ENCODE results near the gene GPT2.

The GPT2 gene

GRCh38 chr16:46899443-46900143 is 15.4 kb downstream of the GPT2 start:
- no peak for DNase-seq

- no peak for DNase-seq
Observed at GRCh38 chr16:46900455-46901235, 16.5 kb downstream of the GPT2 start.

GRCh38 chr16:46901709-46902108 is 17.5 kb downstream of the GPT2 start:
- DNase-seq: no peak

- no peak for DNase-seq
Observed at GRCh38 chr16:46903255-46903905, 19.2 kb downstream of the GPT2 start.

- DNase-seq: no peak
Observed at GRCh38 chr16:46904471-46904870, 20.3 kb downstream of the GPT2 start.

GRCh38 chr16:46906360-46907060 is 22.3 kb downstream of the GPT2 start:
- DNase-seq: no peak

- no peak for DNase-seq
Observed at GRCh38 chr16:46907061-46907774, 23.1 kb downstream of the GPT2 start.

- DNase-seq: peak; percentile 64
Observed at GRCh38 chr16:46908540-46909372, 24.6 kb downstream of the GPT2 start.

- no peak for DNase-seq
Observed at GRCh38 chr16:46911038-46911437, 26.9 kb downstream of the GPT2 start.

GRCh38 chr16:46911650-46912049 is 27.5 kb downstream of the GPT2 start:
- DNase-seq: no peak

- no peak for DNase-seq
Observed at GRCh38 chr16:46914556-46915201, 30.5 kb downstream of the GPT2 start.

- no peak for DNase-seq
Observed at GRCh38 chr16:46915483-46916025, 31.4 kb downstream of the GPT2 start.

GRCh38 chr16:46916980-46917379 is 32.8 kb downstream of the GPT2 start:
- no peak for DNase-seq

- no peak for DNase-seq
Observed at GRCh38 chr16:46918400-46918799, 34.2 kb downstream of the GPT2 start.

GRCh38 chr16:46918905-46919792 is 35.0 kb downstream of the GPT2 start:
- no peak for DNase-seq

- no peak for DNase-seq
Observed at GRCh38 chr16:46920402-46921068, 36.4 kb downstream of the GPT2 start.

GRCh38 chr16:46922239-46922638 is 38.1 kb downstream of the GPT2 start:
- DNase-seq: no peak

GRCh38 chr16:46923513-46924295 is 39.5 kb downstream of the GPT2 start:
- DNase-seq: no peak

Measured in CD4-positive, alpha-beta T cell treated with Interleukin-12 subunit alpha and Interleukin-12 subunit beta, for 1 hour (primary cell).